Lung (tissue), 12 donors: ENCODE results near the gene THADA. TPM values are rescaled to one million over a fixed set of nuclear protein-coding genes. Genes with fewer than 3 reads are reported as not detected.

ENCODE experiments used
- ATAC-seq: fragments of 200-7000 bp; cut with Tn5 transposase; one replicate; pipeline ENCODE4 v1.9.1; 2020; ENCODE audit warnings: moderate number of reproducible peaks; ENCODE audit not compliant: insufficient read depth, low FRiP score
- DNase-seq, 3 donors: peaks; one replicate each; pipeline ENCODE4 v3.0.0-alpha.2; 2013 to 2017
- H3K27ac ChIP-seq, 2 donors: one replicate each; pipeline ENCODE4 v1.5.1; 2013; ENCODE audit warnings: mild to moderate bottlenecking in 2 of 2, moderate library complexity in 2 of 2, control low read depth in 1 of 2, inconsistent platforms in 1 of 2, low read depth in 1 of 2, low read length in 1 of 2
- H3K27me3 ChIP-seq, 3 donors: one replicate each; pipeline ENCODE4 v1.5.1; 2013; ENCODE audit warnings: low read length in 2 of 3; ENCODE audit not compliant: control insufficient read depth in 3 of 3, insufficient read depth in 3 of 3
- H3K36me3 ChIP-seq, 4 donors: one replicate each; pipeline ENCODE4 v1.5.1; 2013; ENCODE audit warnings: low read length in 4 of 4, mild to moderate bottlenecking in 1 of 4, moderate library complexity in 1 of 4; ENCODE audit not compliant: control insufficient read depth in 4 of 4, insufficient read depth in 4 of 4
- H3K4me1 ChIP-seq, 5 donors: one replicate each; pipeline ENCODE4 v1.5.1; 2013; ENCODE audit warnings: low read length in 5 of 5, mild to moderate bottlenecking in 2 of 5, moderate library complexity in 1 of 5; ENCODE audit not compliant: control insufficient read depth in 5 of 5, insufficient read depth in 5 of 5
- H3K4me3 ChIP-seq: one replicate; pipeline ENCODE4 v1.5.1; 2013; ENCODE audit warnings: mild to moderate bottlenecking, control low read depth, moderate library complexity
- H3K9ac ChIP-seq, 2 donors: one replicate each; pipeline ENCODE4 v1.5.1; 2013; ENCODE audit warnings: low read length in 2 of 2, control low read depth in 1 of 2; ENCODE audit not compliant: insufficient read depth in 1 of 2
- H3K9me3 ChIP-seq, 4 donors: one replicate each; pipeline ENCODE4 v1.5.1; 2013; ENCODE audit warnings: low read length in 3 of 4, mild to moderate bottlenecking in 1 of 4, moderate library complexity in 1 of 4; ENCODE audit not compliant: control insufficient read depth in 4 of 4, insufficient read depth in 3 of 4
- WGBS, 2 donors: extraction: QIAGEN DNeasy Blood & Tissue Kit; methylation state at CpG; one replicate each; pipeline ENCODE4 v1.1.7; 2013; 5-methylcytosine and 5-hydroxymethylcytosine counted together
- polyA plus RNA-seq, 2 donors: library from polyadenylated mRNA; stranded (reverse); fragments of 200-250 nt; gene quantifications; one replicate each; pipeline ENCODE4 v1.2.1, GENCODE V29; 2013
- total RNA-seq, 2 donors: library from RNA; depleted of rRNA in 1 of 2; stranded (reverse); fragments of >200 nt in 1 of 2; gene quantifications; one replicate each; pipeline ENCODE4 v1.2.1, GENCODE V29; 2014 to 2021
- TF ChIP-seq, protein P1 (sequence below): IDR thresholded peaks from 2 replicates; pipeline ENCODE4 v1.5.1; 2012; ENCODE audit warnings: mild to moderate bottlenecking; ENCODE audit errors: control extremely low read depth, extremely low read depth
- donor health status: control.
- donor health status: control.
- donor health status: Bipolar disorder and iron deficiency.
- donor health status: healthy.
- donor health status: DM: yes; HTN: yes; CAD: no.

Gene THADA
- total and polyA plus RNA-seq, 4 donors: 11.3 to 72.5 (median 25.2) TPM

DNA sequence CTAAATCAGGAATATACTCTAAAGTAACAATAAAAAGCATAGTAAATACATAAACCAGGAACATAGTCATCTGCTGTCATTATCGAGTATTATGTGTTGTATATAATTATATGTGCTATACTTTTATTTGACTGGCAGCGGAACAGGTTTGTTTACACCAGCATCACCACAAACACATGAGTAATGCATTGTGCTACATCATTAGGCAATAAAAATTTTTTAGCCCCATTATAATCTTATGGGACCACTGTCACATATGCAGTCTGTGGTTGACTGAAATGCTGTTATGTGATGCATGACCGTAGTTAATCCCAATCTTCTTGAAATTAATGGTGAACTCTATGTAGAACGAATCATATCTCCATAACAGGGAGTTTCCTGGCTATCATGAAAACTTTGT lies 232.7 kb downstream of the THADA start:
- Histone ChIP-seq H3K36me3 (no peaks in the 10 kb centered on the region), H3K4me1 (peaks cover 0 to 27% (median 4%) of the 10 kb centered on the region in 5 donors), H3K27ac (no peak overlapping the region), H3K9me3 (no peaks in the 10 kb centered on the region), H3K9ac (no peak overlapping the region), H3K4me3 (no peak overlapping the region), H3K27me3 (no peaks in the 10 kb centered on the region)
- TF ChIP-seq, protein P1, sequence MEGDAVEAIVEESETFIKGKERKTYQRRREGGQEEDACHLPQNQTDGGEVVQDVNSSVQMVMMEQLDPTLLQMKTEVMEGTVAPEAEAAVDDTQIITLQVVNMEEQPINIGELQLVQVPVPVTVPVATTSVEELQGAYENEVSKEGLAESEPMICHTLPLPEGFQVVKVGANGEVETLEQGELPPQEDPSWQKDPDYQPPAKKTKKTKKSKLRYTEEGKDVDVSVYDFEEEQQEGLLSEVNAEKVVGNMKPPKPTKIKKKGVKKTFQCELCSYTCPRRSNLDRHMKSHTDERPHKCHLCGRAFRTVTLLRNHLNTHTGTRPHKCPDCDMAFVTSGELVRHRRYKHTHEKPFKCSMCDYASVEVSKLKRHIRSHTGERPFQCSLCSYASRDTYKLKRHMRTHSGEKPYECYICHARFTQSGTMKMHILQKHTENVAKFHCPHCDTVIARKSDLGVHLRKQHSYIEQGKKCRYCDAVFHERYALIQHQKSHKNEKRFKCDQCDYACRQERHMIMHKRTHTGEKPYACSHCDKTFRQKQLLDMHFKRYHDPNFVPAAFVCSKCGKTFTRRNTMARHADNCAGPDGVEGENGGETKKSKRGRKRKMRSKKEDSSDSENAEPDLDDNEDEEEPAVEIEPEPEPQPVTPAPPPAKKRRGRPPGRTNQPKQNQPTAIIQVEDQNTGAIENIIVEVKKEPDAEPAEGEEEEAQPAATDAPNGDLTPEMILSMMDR: no peak
- no peak for DNase-seq
- 82 to 88% methylated on average over 4 of the region's 4 CpGs for WGBS, 2 donors
- ATAC-seq: no peak

- TF ChIP-seq, protein P1: no peak
- Histone ChIP-seq H3K27me3 (no peaks in the 10 kb centered on the region), H3K4me3 (no peak overlapping the region), H3K27ac (no peak overlapping the region), H3K9ac (no peak overlapping the region), H3K36me3 (no peaks in the 10 kb centered on the region), H3K9me3 (no peaks in the 10 kb centered on the region), H3K4me1 (peaks cover 0 to 43% (median 4%) of the 10 kb centered on the region in 5 donors)
- ATAC-seq (no peak), DNase-seq (no peak)
- WGBS, 2 donors: 75 to 77% methylated on average over 2 of the region's 2 CpGs
Measured at GRCh38 chr2:43361286-43361685, 234.6 kb downstream of the THADA start.

- Histone ChIP-seq H3K4me3 (no peak overlapping the region), H3K36me3 (no peaks in the 10 kb centered on the region), H3K4me1 (peaks cover 0 to 48% (median 4%) of the 10 kb centered on the region in 5 donors), H3K27me3 (no peaks in the 10 kb centered on the region), H3K9ac (no peak overlapping the region), H3K27ac (no peak overlapping the region), H3K9me3 (no peaks in the 10 kb centered on the region)
- TF ChIP-seq, protein P1: no peak
- no peak for ATAC-seq
- WGBS, 2 donors: 58 to 77% methylated on average over 3 of the region's 3 CpGs
- DNase-seq: peak in 2 of 3 donors; percentile 45 to 55
Measured at GRCh38 chr2:43360137-43360536, 235.7 kb downstream of the THADA start.
